Astrocyte of the spinal cord (primary cell): Measurements from ENCODE around the gene TMC5.
A peak's percentile ranks its signal among the peaks of the same experiment; 100 is the strongest.

ENCODE experiments used
- DNase-seq: peaks from one replicate; pipeline ENCODE4 v3.0.0; 2011; ENCODE audit warnings: low read depth, low spot score
- H3K4me3 ChIP-seq: 2 replicates; pipeline ENCODE4 v1.5.1; 2011; ENCODE audit warnings: low read depth, mild to moderate bottlenecking, low read length, moderate library complexity
- CTCF ChIP-seq: IDR thresholded peaks from 2 replicates; pipeline ENCODE4 v1.5.1; 2012; ENCODE audit warnings: low read depth, mild to moderate bottlenecking, low read length, inconsistent platforms
- in situ Hi-C: cut with HindIII; loops from 2 replicates; pipeline ENCODE4 v1.10.0; 2017; ENCODE audit warnings: low sequenced_read_pairs

Gene TMC5

DNA sequence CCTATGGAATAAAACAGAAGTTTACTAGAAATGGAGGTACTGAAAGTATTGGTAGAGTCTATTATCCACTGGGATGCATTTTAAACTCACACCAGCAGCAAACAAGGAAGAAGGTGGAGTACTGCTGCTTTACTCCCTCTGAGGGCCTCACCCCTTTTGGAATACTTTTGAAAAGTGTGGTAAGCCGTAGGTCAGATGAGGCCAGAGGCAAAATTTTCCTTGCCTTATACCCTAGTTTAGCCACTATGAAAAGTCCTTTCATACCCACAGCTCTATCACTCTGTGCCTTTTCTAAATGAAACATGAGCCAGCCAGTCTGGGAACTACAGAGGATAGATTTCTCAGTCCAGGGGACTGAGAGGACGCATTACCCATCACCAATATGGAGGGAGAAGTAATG, 90.2 kb downstream of the TMC5 start:
- in situ Hi-C loops: no loop called here

DNA sequence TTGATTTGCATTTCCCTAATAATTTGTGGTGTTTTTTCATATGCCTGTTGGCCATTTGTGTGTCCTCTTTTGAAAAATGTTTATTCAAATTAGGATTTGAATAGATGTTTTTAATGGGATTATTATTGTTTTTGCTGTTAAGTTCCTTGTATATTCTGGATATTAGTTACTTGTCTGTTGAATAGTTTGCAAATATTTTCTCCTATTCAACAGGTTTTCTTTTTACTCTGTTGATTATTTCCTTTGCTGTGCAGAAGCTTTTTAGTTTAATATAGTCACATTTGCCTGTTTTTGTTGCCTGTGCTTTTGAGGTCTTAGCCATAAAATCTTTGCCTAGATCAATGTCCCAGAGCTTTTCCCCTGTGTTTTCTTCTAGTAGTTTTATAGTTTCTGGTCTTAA, 94.6 kb downstream of the TMC5 start:
- no peak for DNase-seq
- H3K4me3 ChIP-seq: no peak overlapping the region
- no peak for TF ChIP-seq CTCF
- in situ Hi-C loops: no loop called here

More for the DNA sequence above, 90.2 kb downstream of the TMC5 start:
- H3K4me3 ChIP-seq: no peak overlapping the region
- no peak for TF ChIP-seq CTCF
- no peak for DNase-seq

DNA sequence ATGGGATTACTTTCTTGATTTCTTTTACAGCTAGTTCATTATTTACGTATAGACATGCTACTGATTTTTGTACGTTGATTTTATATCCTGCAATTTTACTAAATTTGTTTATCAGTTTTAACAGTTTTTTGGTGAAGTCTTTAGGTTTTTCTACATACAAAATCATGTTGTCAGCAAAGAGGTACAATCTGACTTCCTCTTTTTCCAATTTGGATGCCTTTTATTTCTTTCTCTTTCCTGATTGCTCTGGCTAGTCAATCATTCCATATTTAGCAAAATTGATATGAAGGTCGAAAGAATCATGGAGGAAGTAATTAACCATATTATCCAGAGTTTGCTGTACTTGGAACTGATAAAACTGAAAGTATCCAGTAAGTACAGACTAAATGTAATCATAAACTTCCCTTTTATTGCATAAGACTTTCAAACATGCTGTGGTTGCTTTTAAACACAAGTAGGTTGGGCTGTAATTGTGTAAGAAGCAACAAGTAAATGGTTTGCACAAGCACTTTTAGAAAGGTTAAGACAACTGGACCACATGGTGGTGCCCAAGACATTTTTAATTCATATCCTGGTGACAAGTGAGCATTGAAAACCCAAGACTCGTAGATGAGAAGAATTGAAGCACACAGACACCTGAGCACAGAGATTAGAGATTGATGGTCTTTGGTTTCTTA, 95.8 kb downstream of the TMC5 start:
- H3K4me3 ChIP-seq: no peak overlapping the region
- TF ChIP-seq CTCF: no peak
- in situ Hi-C loops: no loop called here
- DNase-seq: no peak

GRCh38 chr16:19515757-19516156, 98.1 kb downstream of the TMC5 start:
- no peak for TF ChIP-seq CTCF
- DNase-seq: no peak
- no peak overlapping the region for H3K4me3 ChIP-seq
- in situ Hi-C loops: no loop called here

- in situ Hi-C loops: no loop called here
- no peak for TF ChIP-seq CTCF
- DNase-seq: peak; percentile 32
- no peak overlapping the region for H3K4me3 ChIP-seq
Observed at GRCh38 chr16:19517424-19518089, 99.9 kb downstream of the TMC5 start.

DNA sequence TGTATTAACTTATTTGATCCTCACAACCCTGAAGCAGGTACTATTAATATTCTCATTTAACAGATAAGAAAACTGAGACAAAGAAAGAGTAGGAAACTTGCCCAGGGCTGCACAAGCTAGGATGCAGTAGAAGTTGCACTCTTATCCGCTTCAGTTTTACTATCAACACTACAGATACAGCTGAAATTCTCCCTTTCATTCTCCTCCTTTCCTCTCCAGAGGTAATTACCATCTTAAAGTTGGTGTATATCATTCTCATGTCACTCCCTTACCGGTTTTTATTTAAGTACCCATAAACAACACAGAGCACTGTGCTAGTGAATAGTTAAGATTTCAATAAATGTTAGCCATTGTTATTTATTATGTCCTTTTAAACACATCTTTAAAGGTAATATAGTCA, 100.7 kb downstream of the TMC5 start:
- no peak for TF ChIP-seq CTCF
- DNase-seq: no peak
- in situ Hi-C loops: no loop called here
- H3K4me3 ChIP-seq: no peak overlapping the region
